WI38 (cell line): ENCODE measurements around the gene CCDC82.

Experiments used
- H3K4me3 ChIP-seq: 2 replicates; pipeline ENCODE4 v1.5.1; 2011; ENCODE audit warnings: low read depth, mild to moderate bottlenecking, control low read depth, low read length
- CTCF ChIP-seq: IDR thresholded peaks from 2 replicates; pipeline ENCODE4 v1.5.1; 2012; ENCODE audit warnings: low read depth, mild to moderate bottlenecking, control low read depth, low read length

The CCDC82 gene

GRCh38 chr11:96397863-96398262, 8.2 kb upstream of the CCDC82 start:
- no peak overlapping the region for H3K4me3 ChIP-seq
- no peak for TF ChIP-seq CTCF

DNA sequence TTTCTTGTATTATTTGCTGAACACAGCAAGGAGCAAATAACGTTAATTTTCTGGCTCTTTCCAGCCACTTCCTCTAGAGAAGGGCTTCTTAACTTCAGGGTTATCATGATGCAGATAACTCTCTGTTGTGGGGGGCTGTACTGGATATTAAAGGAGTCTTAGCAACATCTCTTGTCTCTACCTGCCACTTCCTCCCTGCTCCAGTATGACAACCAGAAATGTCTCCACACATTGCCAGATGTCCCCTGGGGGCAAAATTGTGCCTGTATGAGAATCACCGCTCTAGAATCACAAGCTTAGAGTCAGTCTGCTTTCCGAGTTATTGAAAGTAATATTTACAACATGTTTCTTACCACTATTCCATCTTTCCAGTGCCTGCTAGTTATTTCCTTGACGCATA, 6.9 kb upstream of the CCDC82 start:
- no peak for TF ChIP-seq CTCF
- H3K4me3 ChIP-seq: no peak overlapping the region

DNA sequence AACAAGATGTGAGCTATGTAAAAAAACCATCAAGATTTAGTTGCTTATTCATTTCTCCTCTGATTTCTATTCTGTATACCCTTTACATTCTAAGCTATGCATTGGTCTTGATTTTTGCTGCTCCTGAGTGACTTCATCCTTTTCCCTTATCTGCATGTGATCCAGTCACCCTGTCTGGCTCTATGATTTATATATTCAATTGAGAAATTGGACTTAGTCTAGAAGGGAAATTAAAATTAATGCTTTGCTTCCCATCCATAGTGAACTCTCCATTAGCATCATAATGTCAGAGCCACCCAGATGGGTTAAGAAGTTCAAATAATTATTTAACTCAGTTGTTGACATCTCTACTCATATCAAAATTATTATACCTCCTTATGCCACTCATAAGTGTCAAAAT, 5.1 kb upstream of the CCDC82 start:
- no peak overlapping the region for H3K4me3 ChIP-seq
- no peak for TF ChIP-seq CTCF

DNA sequence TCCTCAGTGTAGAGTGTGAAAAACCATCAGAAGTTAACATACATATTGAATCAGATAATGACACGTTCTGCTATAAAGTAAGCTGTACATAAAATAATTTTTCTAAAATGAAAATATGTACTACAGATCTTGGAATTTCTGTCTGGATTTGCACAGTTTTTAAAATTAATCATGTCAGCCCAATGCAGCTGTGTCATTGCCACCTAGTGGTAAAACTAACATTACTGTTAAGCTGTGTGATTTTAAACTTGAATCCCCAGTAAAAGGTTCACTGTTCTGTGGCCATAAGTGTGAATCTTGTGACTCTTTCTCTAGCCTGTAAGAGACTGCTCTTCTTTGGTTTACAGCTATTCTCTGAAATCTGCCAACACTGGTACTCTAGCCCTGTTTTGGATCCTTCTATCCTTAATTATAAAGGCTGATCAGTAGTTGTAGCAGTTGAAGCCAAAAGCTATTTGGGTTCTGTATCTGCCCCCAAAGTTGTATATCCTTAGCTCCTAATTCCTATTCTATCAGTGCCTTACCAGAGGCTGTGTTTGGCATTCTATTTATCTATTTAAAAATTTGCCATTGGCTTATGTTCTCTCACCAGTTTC, 4.1 kb upstream of the CCDC82 start:
- TF ChIP-seq CTCF: peak; percentile 35; the same call in 1 of the 2 replicates
- no peak overlapping the region for H3K4me3 ChIP-seq

DNA sequence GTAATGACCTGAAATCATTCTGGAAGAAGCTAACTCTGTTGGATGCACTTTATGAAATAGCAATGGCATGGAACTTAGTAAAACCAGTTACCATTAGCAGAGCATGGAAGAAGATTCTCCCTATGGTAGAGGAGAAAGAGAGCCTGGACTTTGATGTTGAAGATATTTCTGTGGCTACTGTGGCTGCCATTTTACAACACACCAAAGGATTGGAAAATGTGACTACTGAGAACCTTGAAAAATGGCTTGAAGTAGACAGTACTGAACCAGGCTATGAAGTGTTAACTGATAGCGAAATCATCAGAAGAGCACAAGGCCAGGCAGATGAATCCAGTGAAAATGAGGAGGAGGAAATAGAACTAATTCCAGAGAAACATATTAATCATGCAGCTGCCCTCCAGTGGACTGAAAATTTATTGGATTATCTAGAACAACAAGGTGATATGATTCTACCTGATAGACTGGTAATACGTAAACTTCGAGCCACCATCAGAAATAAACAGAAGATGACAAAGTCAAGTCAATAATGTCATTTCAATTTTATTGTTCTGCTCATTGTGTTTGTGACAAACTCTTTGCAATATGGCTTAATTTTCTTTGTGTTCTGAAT, 2.1 kb upstream of the CCDC82 start:
- H3K4me3 ChIP-seq: no peak overlapping the region

GRCh38 chr11:96390488-96390792, 728 bp upstream of the CCDC82 start:
- no peak for TF ChIP-seq CTCF
- H3K4me3 ChIP-seq: peak overlapping the region; percentile 91

More for the DNA sequence above, 2.1 kb upstream of the CCDC82 start:
- no peak for TF ChIP-seq CTCF

- peak overlapping the region; percentile 91 for H3K4me3 ChIP-seq
- no peak for TF ChIP-seq CTCF
These were observed 607 bp downstream of the CCDC82 start for GRCh38 chr11:96388891-96389719.
